ENCODE measurements around the gene FUT1.

- TF ChIP-seq CTCF (IDR thresholded peaks at IDR 0.05; ENCODE audit: low read depth, low read length) (no peak), EZH2phosphoT487 (IDR thresholded peaks at IDR 0.05; ENCODE audit: low read depth) (no peak)
Observed at GRCh38 chr19:48713041-48713863, 39.2 kb downstream of the FUT1 start.

Data from OCI-LY3 (cell line).